HCT116 (cell line): Measurements from ENCODE around the gene FOXK1. TPM values are rescaled to one million over a fixed set of nuclear protein-coding genes. Genes with fewer than 3 reads are reported as not detected.

Experiments used
- ATAC-seq: fragments of 200-7000 bp; cut with Tn5 transposase; 2 replicates; pipeline ENCODE4 v1.9.1; 2020; ENCODE audit warnings: mild to moderate bottlenecking, moderate library complexity
- BruUV-seq: library from RNA; stranded (reverse); fragments of 400-500 nt; replicated peaks from 2 replicates; lab custom pipeline; 2021; lab: Mats Ljungman, UMichigan
- CTCF ChIA-PET: fragments of 300-600 bp; sonication (Branson Sonifier 250); formaldehyde crosslinking; loops from one replicate; lab custom pipeline; 2021; ENCODE audit warnings: antibody characterized with exemption; lab: Charles Lee
- POLR2A ChIA-PET: fragments of 300-600, 350-600 bp; sonication (Branson Sonifier 250); formaldehyde crosslinking; loops from one replicate; lab custom pipeline; 2021; ENCODE audit warnings: antibody characterized with exemption; lab: Charles Lee
- RAD21 ChIA-PET, 2 experiments: fragments of 300-600 bp; sonication (Branson Sonifier 250); formaldehyde crosslinking; loops; one replicate each; lab custom pipeline; 2023; ENCODE audit warnings: low total read pairs in 2 of 2; ENCODE audit not compliant: uncharacterized antibody in 2 of 2, unreplicated experiment in 2 of 2, low non-redundant PET in 1 of 2; lab: Charles Lee
- DNase-seq: peaks from one replicate; pipeline ENCODE4 v3.0.0-alpha.2; 2010; ENCODE audit warnings: low read depth, low spot score
- H2AFZ ChIP-seq: fragments of 200-600 bp; shearing (Covaris generic), sonication (generic); 2 replicates; pipeline ENCODE4 v1.6.1; 2017; ENCODE audit warnings: low read depth, mixed run types, mixed read lengths, antibody characterized with exemption, low read length; ENCODE audit not compliant: poor library complexity, severe bottlenecking
- H3K27ac ChIP-seq: 2 replicates; pipeline ENCODE4 v1.5.1; 2012; ENCODE audit warnings: low read depth, low read length
- H3K27me3 ChIP-seq: fragments of 200-600 bp; sonication (generic); 2 replicates; pipeline ENCODE4 v1.6.1; 2016; ENCODE audit warnings: mixed run types, low read length, mixed read lengths; ENCODE audit not compliant: insufficient read depth
- H3K36me3 ChIP-seq, 2 experiments: fragments of 200-500 bp in 1 of 2; fragments of 200-600 bp in 1 of 2; sonication (Bioruptor generic) in 1 of 2; sonication (generic) in 1 of 2; 2 replicates each; pipeline versions ENCODE4 v1.5.1 to v1.6.1; 2014 to 2016; ENCODE audit warnings: low read length in 2 of 2, inconsistent platforms in 1 of 2, mixed read lengths in 1 of 2, mixed run types in 1 of 2; ENCODE audit not compliant: insufficient read depth in 2 of 2, control insufficient read depth in 1 of 2
- H3K4me1 ChIP-seq, 2 experiments: fragments of 200-600 bp in 1 of 2; sonication (generic) in 1 of 2; 2 replicates each; pipeline versions ENCODE4 v1.5.1 to v1.6.1; 2012 to 2017; ENCODE audit warnings: low read length in 2 of 2, inconsistent platforms in 1 of 2, mild to moderate bottlenecking in 1 of 2, mixed read lengths in 1 of 2, mixed run types in 1 of 2, moderate library complexity in 1 of 2; ENCODE audit not compliant: insufficient read depth in 2 of 2, control insufficient read depth in 1 of 2
- H3K4me2 ChIP-seq: fragments of 200-600 bp; sonication (generic); 2 replicates; pipeline ENCODE4 v1.6.1; 2017; ENCODE audit warnings: mixed run types, low read length, mixed read lengths
- H3K4me3 ChIP-seq, 2 experiments: fragments of 200-600 bp in 1 of 2; sonication (generic) in 1 of 2; replicated peaks in 1 of 2; 2 replicates each; pipeline ENCODE4 v1.5.1; 2011 to 2016; ENCODE audit warnings: low read length in 2 of 2, control low read depth in 1 of 2, low read depth in 1 of 2, mild to moderate bottlenecking in 1 of 2, mixed read lengths in 1 of 2, mixed run types in 1 of 2
- H3K79me2 ChIP-seq: fragments of 200-600 bp; sonication (generic); 2 replicates; pipeline ENCODE4 v1.6.1; 2017; ENCODE audit warnings: mild to moderate bottlenecking, mixed run types, low read length, moderate library complexity, mixed read lengths; ENCODE audit not compliant: insufficient read depth
- H3K9ac ChIP-seq: fragments of 200-600 bp; sonication (generic); 2 replicates; pipeline ENCODE4 v1.6.1; 2016; ENCODE audit warnings: low read length, mixed read lengths
- H3K9me2 ChIP-seq: fragments of 200-600 bp; sonication (generic), shearing (Covaris generic); 2 replicates; pipeline ENCODE4 v1.6.1; 2017; ENCODE audit warnings: mixed run types, mild to moderate bottlenecking, moderate library complexity; ENCODE audit not compliant: insufficient read depth
- H3K9me3 ChIP-seq, 2 experiments: fragments of 200-500 bp in 1 of 2; fragments of 200-600 bp in 1 of 2; sonication (Bioruptor generic) in 1 of 2; sonication (generic) in 1 of 2; 2 replicates each; pipeline ENCODE4 v1.6.1; 2014 to 2017; ENCODE audit warnings: low read length in 2 of 2, mixed read lengths in 2 of 2, inconsistent platforms in 1 of 2, low read depth in 1 of 2, mild to moderate bottlenecking in 1 of 2, mixed run types in 1 of 2, moderate library complexity in 1 of 2; ENCODE audit not compliant: control insufficient read depth in 1 of 2, insufficient read depth in 1 of 2
- H4K20me1 ChIP-seq: fragments of 200-600 bp; sonication (generic), shearing (Covaris generic); 2 replicates; pipeline ENCODE4 v1.6.1; 2017; ENCODE audit warnings: mixed run types, mild to moderate bottlenecking, moderate library complexity; ENCODE audit not compliant: insufficient read depth
- EGR1 ChIP-seq: IDR thresholded peaks from 2 replicates; pipeline ENCODE4 v1.6.1; 2012; ENCODE audit warnings: low read depth
- ELF1 ChIP-seq: IDR thresholded peaks from 2 replicates; pipeline ENCODE4 v1.6.1; 2012; ENCODE audit warnings: low read depth, borderline replicate concordance
- EZH2 ChIP-seq: fragments of 200-600 bp; sonication (generic); IDR thresholded peaks from 2 replicates; pipeline ENCODE4 v1.6.1; 2017; ENCODE audit warnings: antibody characterized with exemption, mixed run types
- MAX ChIP-seq: IDR thresholded peaks from 2 replicates; pipeline ENCODE4 v1.6.1; 2012
- RAD21 ChIP-seq: IDR thresholded peaks from 2 replicates; pipeline ENCODE4 v1.6.1; 2012; ENCODE audit warnings: low read depth, mild to moderate bottlenecking
- SRF ChIP-seq: IDR thresholded peaks from 2 replicates; pipeline ENCODE4 v1.6.1; 2012; ENCODE audit warnings: low read depth
- ZBTB33 ChIP-seq: IDR thresholded peaks from 2 replicates; pipeline ENCODE4 v1.6.1; 2011; ENCODE audit warnings: mild to moderate bottlenecking, low read length, moderate library complexity; ENCODE audit not compliant: insufficient replicate concordance; ENCODE audit errors: extremely low read depth
- ZFX ChIP-seq: fragments of 450-650 bp; IDR thresholded peaks from 2 replicates; pipeline ENCODE4 v1.6.1; 2017
- ZNF274 ChIP-seq: fragments of 200-500 bp; sonication (Bioruptor generic); IDR thresholded peaks from 2 replicates; pipeline ENCODE4 v1.6.1; 2014; ENCODE audit warnings: mild to moderate bottlenecking, low read depth, low read length, inconsistent platforms
- intact Hi-C: fragments of 100-400 bp; cut with micrococcal nuclease; formaldehyde crosslinking; loops from 2 replicates; pipeline ENCODE4 v1.10.0; 2022
- total RNA-seq: library from RNA; stranded (reverse); gene quantifications from one replicate; pipeline ENCODE4 v1.2.1, GENCODE V29; 2021; ENCODE audit not compliant: unreplicated experiment

FOXK1 gene
- total RNA-seq, 1 experiment from 2014 or later: 60.5 TPM

GRCh38 chr7:4715410-4715776 is 33.3 kb downstream of the FOXK1 start:
- no peak for TF ChIP-seq RAD21
- no peak for TF ChIP-seq EZH2
- TF ChIP-seq, all 23 proteins: peak for 0
- Histone ChIP-seq H3K27ac (no peak overlapping the region), H3K9ac (no peak overlapping the region), H3K4me3 (no peak overlapping the region), H3K9me3 (peaks cover 0 to 4% of the 10 kb centered on the region in 2 experiments; a peak in 1 of 4 replicates), H2AFZ (no peak overlapping the region), H3K27me3 (no peaks in the 10 kb centered on the region), H4K20me1 (0 out of 2 replicates have a peak, but pooled peaks cover 6% of the 10 kb centered on the region), H3K9me2 (no peaks in the 10 kb centered on the region), H3K36me3 (no peaks in the 10 kb centered on the region), H3K4me2 (no peak overlapping the region), H3K79me2 (peaks cover 99% of the 10 kb centered on the region), H3K4me1 (no peaks in the 10 kb centered on the region)
- RAD21 ChIA-PET: no interaction called here
- DNase-seq (no peak), ATAC-seq (no peak)
- intact Hi-C loops: no loop called here
- CTCF ChIA-PET: no interaction called here
- POLR2A ChIA-PET: interaction anchor here (0.6 kb wide), 1 partner anchor 29 kb away, joined by 7 read pairs; no protein-coding TSS in a partner anchor
- BruUV-seq: no TSS peak

DNA sequence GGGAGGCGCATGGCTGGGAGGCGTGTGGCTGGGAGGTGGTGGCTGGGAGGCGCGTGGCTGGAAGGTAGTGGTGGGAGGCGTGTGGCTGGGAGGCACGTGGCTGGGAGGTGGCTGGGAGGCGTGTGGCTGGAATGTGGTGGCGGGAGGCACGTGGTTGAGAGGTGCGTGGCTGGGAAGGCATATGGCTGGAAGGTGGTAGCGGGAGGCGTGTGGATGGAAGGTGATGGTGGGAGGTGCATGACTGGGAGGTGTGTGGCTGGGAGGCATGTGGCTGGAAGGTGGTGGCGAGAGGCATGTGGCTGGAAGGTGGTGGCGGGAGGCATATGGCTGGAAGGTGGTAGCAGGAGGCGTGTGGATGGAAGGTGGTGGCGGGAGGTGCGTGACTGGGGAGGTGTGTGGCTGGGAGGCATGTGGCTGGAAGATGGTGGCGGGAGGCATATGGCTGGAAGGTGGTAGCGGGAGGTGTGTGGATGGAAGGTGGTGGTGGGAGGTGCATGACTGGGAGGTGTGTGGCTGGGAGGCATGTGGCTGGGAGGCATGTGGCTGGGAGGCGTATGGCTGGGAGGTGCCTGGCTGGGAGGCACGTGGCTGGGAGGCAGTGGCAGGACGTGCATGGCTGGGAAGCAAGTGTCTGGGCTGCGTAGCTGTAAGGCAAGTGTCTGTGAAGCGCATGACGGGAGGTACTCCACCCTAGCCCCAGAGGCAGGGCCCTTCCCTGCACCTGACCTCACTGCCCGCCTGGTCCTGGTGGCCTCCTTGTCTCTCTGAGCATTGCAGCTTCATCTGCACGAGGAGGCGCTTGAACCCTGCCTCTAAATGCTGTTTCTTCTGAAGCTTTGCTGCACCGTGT is 35.1 kb downstream of the FOXK1 start:
- 0 out of 2 replicates have a peak, but pooled peaks cover 6% of the 10 kb centered on the region for H4K20me1 ChIP-seq
- H3K27ac ChIP-seq: no peak overlapping the region; the same call in 1 of the 2 replicates
- H3K9me3 ChIP-seq: peaks cover 0 to 4% of the 10 kb centered on the region in 2 experiments; a peak in 1 of 4 replicates
- ATAC-seq: no peak
- no peak overlapping the region for H3K9ac ChIP-seq
- H3K4me3 ChIP-seq: no peak overlapping the region
- intact Hi-C loops: no loop called here
- H2AFZ ChIP-seq: no peak overlapping the region
- no peaks in the 10 kb centered on the region for H3K36me3 ChIP-seq
- RAD21 ChIA-PET: no interaction called here
- H3K9me2 ChIP-seq: no peaks in the 10 kb centered on the region
- CTCF ChIA-PET: no interaction called here
- TF ChIP-seq SRF: no peak
- no peak for TF ChIP-seq MAX
- TF ChIP-seq EGR1: no peak
- TF ChIP-seq ZFX: no peak
- TF ChIP-seq ZBTB33: no peak
- TF ChIP-seq RAD21: no peak
- TF ChIP-seq ELF1: no peak
- TF ChIP-seq ZNF274: no peak
- no peaks in the 10 kb centered on the region for H3K27me3 ChIP-seq
- no peaks in the 10 kb centered on the region for H3K4me1 ChIP-seq
- no TSS peak for BruUV-seq
- no peak for DNase-seq
- no peak overlapping the region for H3K4me2 ChIP-seq
- peaks cover 99% of the 10 kb centered on the region for H3K79me2 ChIP-seq
- POLR2A ChIA-PET: no interaction called here
